ENCODE data around the gene SOS2. TPM values are rescaled to one million over a fixed set of nuclear protein-coding genes. Genes with fewer than 3 reads are reported as not detected.

Gene SOS2
- total and polyA plus RNA-seq, 2 of the 8 experiments (the other 6 are each of a cell fraction or from before 2014, with no cell fraction given): 2.8 to 12.7 TPM

DNA sequence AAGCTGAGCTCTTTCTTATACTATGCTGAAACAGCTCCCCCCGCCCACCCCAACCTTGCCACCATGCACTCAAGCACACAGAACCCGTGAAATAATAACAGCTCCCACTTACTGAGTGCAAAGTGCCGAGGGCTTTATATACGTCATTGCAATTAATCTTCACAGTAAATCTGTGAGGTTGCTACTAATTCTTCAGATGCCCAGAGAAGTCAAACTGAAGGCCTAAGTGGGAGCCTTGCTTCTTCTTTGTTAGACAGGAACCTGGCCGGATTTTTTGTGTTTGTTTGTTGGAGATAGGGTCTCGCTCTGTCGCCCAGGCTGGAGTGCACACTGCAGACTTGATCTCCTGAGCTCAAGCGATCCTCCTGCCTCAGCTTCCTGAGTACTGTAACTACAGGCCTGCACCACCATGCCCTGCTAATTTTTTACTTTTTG is 149.1 kb downstream of the SOS2 start:
- Histone ChIP-seq H3K9ac (replicated peaks in 1 of 4; ENCODE audit: extremely low read depth in 1 of 4, low read depth in 3 of 4, low read length in 3 of 4) (no peak overlapping the region), H3K4me3 (ENCODE audit: extremely low read depth in 1 of 4, insufficient read depth in 2 of 4, low read depth in 3 of 4, low read length in 4 of 4) (no peak overlapping the region), H2BK5ac (ENCODE audit: low read depth, low read length) (no peak overlapping the region), H2BK20ac (ENCODE audit: low read length) (no peak overlapping the region), H2AFZ (ENCODE audit: low read length) (no peak overlapping the region), H4K5ac (ENCODE audit: insufficient read length, low read depth, low read length) (no peak overlapping the region), H3K9me3 (ENCODE audit: insufficient read depth in 2 of 2, low read depth in 1 of 2, low read length in 1 of 2) (no peaks in the 10 kb centered on the region), H2AK5ac (ENCODE audit: low read depth, low read length) (no peak overlapping the region), H3K56ac (replicated peaks; ENCODE audit: insufficient read length, low read depth, low read length) (no peak overlapping the region), H3K23me2 (ENCODE audit: low read depth, low read length) (no peaks in the 10 kb centered on the region), H2BK120ac (replicated peaks; ENCODE audit: low read depth, low read length) (no peak overlapping the region), H3K27ac (ENCODE audit: low read depth, low read length) (no peak overlapping the region), H3K79me2 (ENCODE audit: control insufficient read depth in 1 of 2, insufficient read depth in 2 of 2, low read length in 2 of 2) (no peaks in the 10 kb centered on the region), H4K20me1 (replicated peaks in 1 of 2; ENCODE audit: control insufficient read depth in 1 of 2, insufficient read depth in 2 of 2, low read length in 2 of 2) (no peaks in the 10 kb centered on the region), H2BK12ac (ENCODE audit: low read depth, low read length) (no peak overlapping the region), H3K79me1 (ENCODE audit: low read depth, low read length) (no peaks in the 10 kb centered on the region), H3K18ac (ENCODE audit: extremely low read depth, low read length) (no peak overlapping the region), H4K91ac (replicated peaks; ENCODE audit: insufficient read length, low read length) (no peak overlapping the region), H3K36me3 (ENCODE audit: control insufficient read depth in 2 of 4, insufficient read depth in 4 of 4, low read length in 3 of 4) (no peaks in the 10 kb centered on the region), H3K4ac (replicated peaks; ENCODE audit: insufficient read length, low read depth, low read length) (no peak overlapping the region), H3K4me2 (ENCODE audit: insufficient read depth in 1 of 2, low read depth in 2 of 2, low read length in 2 of 2) (no peak overlapping the region), H3K23ac (ENCODE audit: insufficient read length) (no peak overlapping the region), H3K27me3 (replicated peaks in 1 of 4; ENCODE audit: control insufficient read depth in 3 of 4, extremely low read depth in 1 of 4, insufficient read depth in 3 of 4, low read length in 3 of 4) (no peaks in the 10 kb centered on the region), H4K8ac (ENCODE audit: extremely low read depth, insufficient read depth, low read length) (no peak overlapping the region), H2BK15ac (ENCODE audit: low read length) (no peak overlapping the region), H3K14ac (ENCODE audit: insufficient read length) (no peak overlapping the region), H3K4me1 (replicated peaks in 1 of 4; ENCODE audit: control insufficient read depth in 3 of 4, insufficient read depth in 4 of 4, low read length in 3 of 4) (no peaks in the 10 kb centered on the region)
- POLR2A ChIA-PET (ENCODE audit: partially characterized antibody): interaction anchor here (0.8 kb wide), 1 partner anchor 34 kb away, joined by 3 read pairs; the partner anchor contains the start of gene VCPKMT
- WGBS, 2 experiments (ENCODE audit: extremely low coverage in 1 of 2, insufficient coverage in 1 of 2, insufficient read length in 1 of 2, insufficient replicate concordance in 2 of 2, low coverage in 1 of 2, low lambda C conversion rate in 2 of 2, missing lambda C conversion rate in 1 of 2): 95% methylated on average over 8 of the region's 8 CpGs; no CpG with 5 or more reads in 1 of the 2 experiments
- DNase-seq (ENCODE audit: low read depth in 1 of 2, low spot score in 2 of 2) (no peak), FAIRE-seq (no peak)
- CTCF ChIA-PET (ENCODE audit: partially characterized antibody): interaction anchor here (1.0 to 2.5 kb wide), 6 partner anchors 9 to 64 kb away, joined by 3 to 7 read pairs (median 4); no protein-coding TSS in a partner anchor
- TF ChIP-seq SP1 (IDR thresholded peaks at IDR 0.05; ENCODE audit: low read depth, low read length): no peak
- TF ChIP-seq EGR1 (IDR thresholded peaks at IDR 0.05; ENCODE audit: borderline replicate concordance, low read depth, low read length): no peak
- no peak for TF ChIP-seq RAD21 (IDR thresholded peaks at IDR 0.05 in 1 of 2, conservative IDR thresholded peaks at IDR 0.05 in 1 of 2; ENCODE audit: low read depth in 2 of 2, low read length in 2 of 2)
- no peak for TF ChIP-seq ZNF274 (IDR thresholded peaks at IDR 0.05; ENCODE audit: borderline replicate concordance, extremely low read depth, low read length)
- no peak for TF ChIP-seq BCL11A (IDR thresholded peaks at IDR 0.05; ENCODE audit: low read depth in 2 of 2, low read length in 2 of 2)
- TF ChIP-seq POLR2AphosphoS5 (IDR thresholded peaks at IDR 0.05; ENCODE audit: low read depth, low read length): no peak
- TF ChIP-seq, protein P1, sequence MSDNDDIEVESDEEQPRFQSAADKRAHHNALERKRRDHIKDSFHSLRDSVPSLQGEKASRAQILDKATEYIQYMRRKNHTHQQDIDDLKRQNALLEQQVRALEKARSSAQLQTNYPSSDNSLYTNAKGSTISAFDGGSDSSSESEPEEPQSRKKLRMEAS (IDR thresholded peaks at IDR 0.05): no peak
- TF ChIP-seq RNF2 (IDR thresholded peaks at IDR 0.05; ENCODE audit: borderline replicate concordance, low read depth, low read length, missing control alignments, poor library complexity, severe bottlenecking): no peak
- TF ChIP-seq, protein P2, sequence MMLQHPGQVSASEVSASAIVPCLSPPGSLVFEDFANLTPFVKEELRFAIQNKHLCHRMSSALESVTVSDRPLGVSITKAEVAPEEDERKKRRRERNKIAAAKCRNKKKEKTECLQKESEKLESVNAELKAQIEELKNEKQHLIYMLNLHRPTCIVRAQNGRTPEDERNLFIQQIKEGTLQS (IDR thresholded peaks at IDR 0.05; ENCODE audit: insufficient read depth, low read depth, low read length): no peak
- no peak for TF ChIP-seq BRCA1 (IDR thresholded peaks at IDR 0.05; ENCODE audit: low read depth, low read length)
- TF ChIP-seq SIN3A (conservative IDR thresholded peaks at IDR 0.05 in 1 of 2, IDR thresholded peaks at IDR 0.05 in 1 of 2; ENCODE audit: low read depth in 1 of 2, low read length in 2 of 2): no peak
- TF ChIP-seq CTBP2 (IDR thresholded peaks at IDR 0.05; ENCODE audit: borderline replicate concordance, insufficient read depth, insufficient read length, low read length): no peak
- TF ChIP-seq CHD2 (IDR thresholded peaks at IDR 0.05; ENCODE audit: low read length): no peak

All from H1 (cell line).